COLO829 (cell line): ENCODE measurements around the gene KLF16.

Source experiments
- DNase-seq: peaks from one replicate; pipeline ENCODE4 v3.0.0; 2012; ENCODE audit warnings: low spot score

KLF16 gene

GRCh38 chr19:1806184-1807029 is 57.0 kb downstream of the KLF16 start:
- no peak for DNase-seq

DNA sequence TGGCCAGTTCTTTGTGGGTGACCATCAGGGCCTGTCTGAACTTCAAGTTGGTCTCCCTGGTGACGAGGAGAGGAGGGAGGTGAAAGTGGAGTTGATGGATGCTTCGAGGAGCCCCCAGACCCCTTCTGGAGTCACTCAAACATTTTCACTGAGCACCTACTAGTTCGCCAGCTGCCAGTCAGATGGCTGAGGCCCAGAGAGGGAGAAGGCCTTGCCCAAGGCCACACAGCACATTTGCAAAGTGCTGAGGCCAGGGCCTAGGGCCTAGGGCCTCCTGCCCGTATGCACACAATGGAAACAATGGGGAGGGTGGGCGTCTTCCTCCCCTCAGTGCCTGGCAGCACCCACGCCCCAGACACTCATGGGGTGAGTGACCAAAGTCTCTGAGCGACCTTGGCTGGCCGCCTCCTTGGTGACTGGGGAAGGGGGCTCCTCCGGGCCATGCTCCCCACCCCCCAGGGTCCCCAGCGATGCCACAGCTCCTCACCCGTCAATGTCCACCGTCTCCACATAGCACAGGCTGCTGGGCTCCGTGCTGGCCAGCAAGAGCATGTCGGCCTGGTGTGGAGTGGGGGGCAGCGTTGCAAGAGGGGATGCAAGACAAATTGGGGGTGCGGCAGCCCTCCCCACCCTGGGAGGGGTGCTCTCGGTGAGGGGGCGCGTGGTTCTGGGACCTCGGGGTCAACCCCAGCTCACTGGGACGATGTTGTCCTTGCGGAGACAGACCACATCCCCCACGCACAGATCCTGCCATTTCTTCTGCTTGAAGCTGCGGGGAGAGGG is 57.8 kb downstream of the KLF16 start:
- DNase-seq, result no peak

GRCh38 chr19:1804858-1805257 is 58.5 kb downstream of the KLF16 start:
- no peak for DNase-seq
